H9 (cell line): ENCODE results near the gene ITPR1. TPM values are rescaled to one million over a fixed set of nuclear protein-coding genes. Genes with fewer than 3 reads are reported as not detected.

Experiments used
- DNase-seq: peaks from one replicate; pipeline ENCODE4 v3.0.0-alpha.2; 2017
- H2AFZ ChIP-seq: one replicate; pipeline ENCODE4 v1.6.1; 2013; ENCODE audit warnings: mild to moderate bottlenecking, low read length, control low read depth, moderate library complexity
- H2AK5ac ChIP-seq: 2 replicates; pipeline ENCODE4 v1.6.1; 2013; ENCODE audit warnings: low read length, control low read depth, mixed read lengths; ENCODE audit not compliant: insufficient read length
- H2BK120ac ChIP-seq: one replicate; pipeline ENCODE4 v1.6.1; 2013; ENCODE audit warnings: low read depth, mild to moderate bottlenecking, low read length, control low read depth, inconsistent platforms; ENCODE audit not compliant: poor library complexity, severe bottlenecking
- H2BK12ac ChIP-seq: 2 replicates; pipeline ENCODE4 v1.6.1; 2013; ENCODE audit warnings: low read length, control low read depth, mixed read lengths, low read depth; ENCODE audit not compliant: insufficient read length
- H2BK15ac ChIP-seq: 2 replicates; pipeline ENCODE4 v1.6.1; 2013; ENCODE audit warnings: low read depth, low read length, control low read depth
- H2BK20ac ChIP-seq: one replicate; pipeline ENCODE4 v1.6.1; 2013; ENCODE audit warnings: low read depth, mild to moderate bottlenecking, low read length, control low read depth, inconsistent platforms; ENCODE audit not compliant: poor library complexity, severe bottlenecking
- H2BK5ac ChIP-seq: 2 replicates; pipeline ENCODE4 v1.6.1; 2013; ENCODE audit warnings: low read length, control low read depth, mixed read lengths; ENCODE audit not compliant: insufficient read length
- H3K14ac ChIP-seq: 2 replicates; pipeline ENCODE4 v1.6.1; 2013; ENCODE audit warnings: low read length, control low read depth; ENCODE audit not compliant: insufficient read depth
- H3K18ac ChIP-seq: 2 replicates; pipeline ENCODE4 v1.6.1; 2013; ENCODE audit warnings: low read depth, mild to moderate bottlenecking, mixed read lengths, low read length, control low read depth; ENCODE audit not compliant: insufficient read length
- H3K23ac ChIP-seq: 2 replicates; pipeline ENCODE4 v1.6.1; 2013; ENCODE audit warnings: low read length, control low read depth, mixed read lengths, low read depth; ENCODE audit not compliant: insufficient read length
- H3K23me2 ChIP-seq: 2 replicates; pipeline ENCODE4 v1.6.1; 2013; ENCODE audit warnings: low read depth, mild to moderate bottlenecking, mixed read lengths, low read length, control low read depth; ENCODE audit not compliant: insufficient read length, poor library complexity, severe bottlenecking
- H3K27ac ChIP-seq: 2 replicates; pipeline ENCODE4 v1.5.1; 2013; ENCODE audit warnings: low read length, control low read depth, mixed read lengths, low read depth; ENCODE audit not compliant: insufficient read length
- H3K27me3 ChIP-seq: 2 replicates; pipeline ENCODE4 v1.6.1; 2013; ENCODE audit warnings: low read length, control low read depth, inconsistent platforms; ENCODE audit not compliant: insufficient read depth
- H3K4ac ChIP-seq: 2 replicates; pipeline ENCODE4 v1.6.1; 2013; ENCODE audit warnings: low read depth, mild to moderate bottlenecking, control low read depth, inconsistent platforms, low read length, moderate library complexity
- H3K4me1 ChIP-seq: 2 replicates; pipeline ENCODE4 v1.6.1; 2013; ENCODE audit warnings: low read length, control low read depth, inconsistent platforms; ENCODE audit not compliant: insufficient read depth
- H3K4me2 ChIP-seq: 2 replicates; pipeline ENCODE4 v1.6.1; 2013; ENCODE audit warnings: low read length, control low read depth, mixed read lengths; ENCODE audit not compliant: insufficient read length, insufficient read depth
- H3K56ac ChIP-seq: 2 replicates; pipeline ENCODE4 v1.6.1; 2013; ENCODE audit warnings: low read depth, mild to moderate bottlenecking, mixed read lengths, low read length, control low read depth; ENCODE audit not compliant: insufficient read length
- H3K79me1 ChIP-seq: 2 replicates; pipeline ENCODE4 v1.6.1; 2013; ENCODE audit warnings: low read depth, mild to moderate bottlenecking, moderate library complexity, low read length, control low read depth, inconsistent platforms; ENCODE audit not compliant: insufficient read depth, poor library complexity, severe bottlenecking
- H3K79me2 ChIP-seq: 2 replicates; pipeline ENCODE4 v1.6.1; 2013; ENCODE audit warnings: low read length, control low read depth, inconsistent platforms; ENCODE audit not compliant: insufficient read depth
- H3K9ac ChIP-seq: 2 replicates; pipeline ENCODE4 v1.6.1; 2013; ENCODE audit warnings: low read length, control low read depth, mixed read lengths; ENCODE audit not compliant: insufficient read length; ENCODE audit errors: extremely low read depth
- H3K9me3 ChIP-seq: one replicate; pipeline ENCODE4 v1.6.1; 2013; ENCODE audit warnings: low read depth, low read length, inconsistent platforms; ENCODE audit not compliant: control insufficient read depth
- H3T11ph ChIP-seq: one replicate; pipeline ENCODE4 v1.6.1; 2013; ENCODE audit warnings: mild to moderate bottlenecking, low read length, control low read depth, inconsistent platforms
- H4K20me1 ChIP-seq: one replicate; pipeline ENCODE4 v1.6.1; 2013; ENCODE audit not compliant: control insufficient read depth, insufficient read length, insufficient read depth
- H4K5ac ChIP-seq: 2 replicates; pipeline ENCODE4 v1.6.1; 2013; ENCODE audit warnings: low read depth, mild to moderate bottlenecking, mixed read lengths, low read length, control low read depth; ENCODE audit not compliant: insufficient read length
- H4K8ac ChIP-seq: replicated peaks from 2 replicates; pipeline ENCODE4 v1.6.1; 2013; ENCODE audit warnings: low read length, control low read depth, mixed read lengths, low read depth; ENCODE audit not compliant: insufficient read length
- H4K91ac ChIP-seq: 2 replicates; pipeline ENCODE4 v1.6.1; 2013; ENCODE audit warnings: low read depth, mild to moderate bottlenecking, moderate library complexity, mixed read lengths, low read length, control low read depth; ENCODE audit not compliant: insufficient read length
- H3K27ac Mint-ChIP-seq, 3 experiments: 2 replicates in 2 of 3; 3 replicates in 1 of 3; pipeline ENCODE4 v1.8.0; 2020 to 2021; ENCODE audit warnings: mixed read lengths in 3 of 3, mild to moderate bottlenecking in 1 of 3, moderate library complexity in 1 of 3
- H3K27me3 Mint-ChIP-seq: 2 replicates; pipeline ENCODE4 v1.8.0; 2021; ENCODE audit warnings: low read depth, mild to moderate bottlenecking, moderate library complexity, mixed read lengths
- H3K36me3 Mint-ChIP-seq, 3 experiments: 2 replicates in 2 of 3; 3 replicates in 1 of 3; pipeline ENCODE4 v1.8.0; 2020 to 2021; ENCODE audit warnings: low read depth in 3 of 3, mixed read lengths in 3 of 3; ENCODE audit not compliant: insufficient read depth in 1 of 3
- H3K4me1 Mint-ChIP-seq, 2 experiments: 2 replicates each; pipeline ENCODE4 v1.8.0; 2020; ENCODE audit warnings: mixed read lengths in 2 of 2
- H3K4me3 Mint-ChIP-seq, 2 experiments: 2 replicates in 1 of 2; 3 replicates in 1 of 2; pipeline ENCODE4 v1.8.0; 2020 to 2021; ENCODE audit warnings: mild to moderate bottlenecking in 2 of 2, mixed read lengths in 2 of 2, moderate library complexity in 1 of 2
- H3K9me3 Mint-ChIP-seq, 2 experiments: 2 replicates in 1 of 2; 3 replicates in 1 of 2; pipeline ENCODE4 v1.8.0; 2020; ENCODE audit warnings: mild to moderate bottlenecking in 2 of 2, mixed read lengths in 2 of 2, moderate library complexity in 1 of 2
- CTCF ChIP-seq: fragments of 200-600 bp; sonication (generic); conservative IDR thresholded peaks from 3 replicates; pipeline ENCODE4 v1.8.0; 2021; ENCODE audit warnings: antibody characterized with exemption, mild to moderate bottlenecking
- WGBS: extraction: QIAGEN DNeasy Blood & Tissue Kit; methylation state at CpG from one replicate; pipeline ENCODE4 v1.1.7; 2013; ENCODE audit warnings: missing lambda C conversion rate, low lambda C conversion rate, mixed read lengths; ENCODE audit not compliant: insufficient read length; ENCODE audit errors: extremely low coverage; 5-methylcytosine and 5-hydroxymethylcytosine counted together
- total RNA-seq: library from RNA; stranded (reverse); gene quantifications from 2 replicates; pipeline ENCODE4 v1.2.1, GENCODE V29; 2021

ITPR1 gene
- total RNA-seq, 1 experiment from 2014 or later = 4.2 TPM

GRCh38 chr3:4627651-4628375, 134.7 kb downstream of the ITPR1 start:
- H3T11ph ChIP-seq = no peak overlapping the region
- no peak overlapping the region for H3K23ac ChIP-seq
- H3K79me1 ChIP-seq = no peaks in the 10 kb centered on the region
- H3K27ac ChIP-seq = no peak overlapping the region
- H4K20me1 ChIP-seq = no peaks in the 10 kb centered on the region
- no peak overlapping the region for H4K91ac ChIP-seq
- H3K27ac Mint-ChIP-seq = no peak overlapping the region
- no peaks in the 10 kb centered on the region for H3K4me1 ChIP-seq
- no peak overlapping the region for H2BK12ac ChIP-seq
- H2BK15ac ChIP-seq = no peak overlapping the region
- no peaks in the 10 kb centered on the region for H3K9me3 Mint-ChIP-seq
- no peak for TF ChIP-seq CTCF
- no peaks in the 10 kb centered on the region for H3K9me3 ChIP-seq
- no peak overlapping the region for H3K4me2 ChIP-seq
- no peak overlapping the region for H2BK120ac ChIP-seq
- H3K79me2 ChIP-seq = no peaks in the 10 kb centered on the region
- H2AK5ac ChIP-seq = no peak overlapping the region
- H3K4ac ChIP-seq = no peak overlapping the region
- H3K18ac ChIP-seq = no peak overlapping the region
- no peaks in the 10 kb centered on the region for H3K27me3 Mint-ChIP-seq
- no peaks in the 10 kb centered on the region for H3K27me3 ChIP-seq
- no peaks in the 10 kb centered on the region for H3K4me1 Mint-ChIP-seq
- H4K5ac ChIP-seq = no peak overlapping the region
- no peak overlapping the region for H3K9ac ChIP-seq
- no peak overlapping the region for H3K14ac ChIP-seq
- no peak for DNase-seq
- no CpG with 5 or more reads among the region's 10 CpGs for WGBS
- no peak overlapping the region for H3K56ac ChIP-seq
- H2AFZ ChIP-seq = no peak overlapping the region
- H2BK20ac ChIP-seq = no peak overlapping the region
- no peak overlapping the region for H4K8ac ChIP-seq
- no peak overlapping the region for H3K4me3 Mint-ChIP-seq
- no peaks in the 10 kb centered on the region for H3K23me2 ChIP-seq
- no peaks in the 10 kb centered on the region for H3K36me3 Mint-ChIP-seq
- no peak overlapping the region for H2BK5ac ChIP-seq
